Fibroblast of peridontal ligament (primary cell): Measurements from ENCODE around the gene ZFP64.
"Not testable (repeated sequence)": the region's sequence is repeated elsewhere in the genome, so short reads cannot be mapped to it uniquely, and the experiment has no call there.

ENCODE experiments used
- DNase-seq: peaks from one replicate; pipeline ENCODE4 v3.0.0-alpha.2; 2010; ENCODE audit errors: extremely low read depth

Gene ZFP64

GRCh38 chr20:52204136-52204535 lies 12.6 kb upstream of the ZFP64 start:
- no peak for DNase-seq

DNA sequence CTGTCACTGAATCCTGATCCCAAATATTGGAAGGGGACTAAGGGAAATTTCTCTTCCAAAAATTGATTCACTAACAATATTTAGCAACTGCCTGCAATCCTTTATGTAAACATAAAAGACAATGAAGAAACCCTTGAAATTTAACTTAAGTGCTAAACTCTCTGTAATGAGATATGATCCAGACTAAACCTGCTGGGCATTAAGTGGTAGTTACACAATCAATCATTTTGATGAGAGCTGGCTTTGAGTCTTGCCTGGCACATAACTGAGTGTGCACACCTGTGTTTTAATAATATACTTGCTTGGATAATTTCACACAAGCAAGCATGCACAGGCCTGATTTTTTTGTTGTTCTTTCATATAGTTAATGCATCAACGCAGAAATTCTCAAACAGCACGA lies 9.8 kb upstream of the ZFP64 start:
- DNase-seq, result no peak

- peak; percentile 27 for DNase-seq
These were observed 9.3 kb upstream of the ZFP64 start for GRCh38 chr20:52200870-52201269.

DNA sequence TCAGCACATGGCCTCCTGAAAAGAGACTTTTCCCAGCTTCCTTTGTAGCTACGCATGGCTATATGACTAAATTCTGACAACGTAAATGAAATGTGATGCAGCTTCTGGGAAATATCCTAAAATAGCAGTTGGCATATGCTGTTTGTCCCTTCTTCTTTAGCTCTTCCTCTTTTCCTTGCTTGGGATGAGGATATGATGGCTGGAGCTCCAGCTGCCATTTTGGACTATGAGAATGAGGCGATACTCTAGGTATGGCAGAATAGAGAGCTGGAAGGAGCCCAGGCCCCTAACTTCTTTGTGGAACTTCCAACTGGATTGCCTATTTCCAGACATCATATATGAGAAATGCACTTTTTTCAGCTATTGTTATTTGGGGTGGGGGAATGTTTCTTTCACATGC lies 5.3 kb upstream of the ZFP64 start:
- no peak for DNase-seq

GRCh38 chr20:52193886-52194545 lies 2.4 kb upstream of the ZFP64 start:
- DNase-seq, result no peak

GRCh38 chr20:52193133-52193532 lies 1.6 kb upstream of the ZFP64 start:
- DNase-seq, result no peak

DNA sequence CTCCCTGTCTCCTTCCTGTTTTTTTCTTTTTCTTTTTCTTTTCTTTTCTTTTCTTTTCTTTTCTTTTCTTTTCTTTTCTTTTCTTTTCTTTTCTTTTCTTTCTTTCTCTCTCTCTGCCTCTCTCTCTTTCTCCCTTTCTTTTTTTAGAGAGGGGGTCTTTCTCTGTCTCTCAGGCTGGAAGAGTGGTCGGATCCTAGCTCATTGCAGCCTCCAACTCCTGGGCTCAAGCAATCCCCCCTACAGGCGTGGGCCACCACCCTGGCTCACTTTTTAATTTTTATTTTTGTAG lies 1.1 kb upstream of the ZFP64 start:
- not testable (repeated sequence) for DNase-seq

GRCh38 chr20:52191916-52192718 lies 538 bp upstream of the ZFP64 start:
- peak; percentile 8 for DNase-seq

DNA sequence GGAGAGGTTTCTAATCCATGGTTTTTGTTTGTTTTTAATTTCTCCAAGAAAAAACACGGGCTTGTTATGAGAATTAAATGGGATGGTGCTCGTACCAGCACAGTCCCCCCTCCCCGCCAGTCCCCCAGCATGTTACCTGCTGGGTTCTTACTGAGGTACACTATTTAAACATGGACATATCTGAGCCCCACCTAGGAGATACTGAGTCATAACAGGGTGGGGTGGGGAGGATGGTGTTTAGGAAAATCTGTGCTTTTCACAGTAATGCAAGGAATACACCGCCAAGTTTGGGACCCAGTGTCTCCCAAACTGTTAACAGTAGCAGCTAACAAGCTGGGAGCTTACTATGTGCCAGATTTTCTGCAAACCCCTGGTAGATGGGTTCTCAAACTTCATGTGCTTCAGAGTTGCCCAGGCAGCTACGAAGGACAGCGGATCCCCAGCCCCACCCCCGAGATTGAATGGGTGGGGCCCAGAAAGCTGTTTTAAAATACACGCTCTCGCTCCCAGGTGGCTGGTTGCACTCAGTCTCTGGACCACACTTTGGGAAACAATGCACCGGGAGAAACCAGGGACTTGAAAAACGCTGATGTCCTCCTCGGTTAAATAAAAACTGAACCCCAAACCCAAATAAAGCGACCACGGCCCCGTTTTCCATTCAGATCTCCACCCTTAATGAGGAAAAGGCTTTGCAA lies 995 bp downstream of the ZFP64 start:
- peak; percentile 23 for DNase-seq

GRCh38 chr20:52181766-52182165 lies 9.8 kb downstream of the ZFP64 start:
- no peak for DNase-seq

- DNase-seq, result no peak
These were observed 11.3 kb downstream of the ZFP64 start for GRCh38 chr20:52180180-52180840.

DNA sequence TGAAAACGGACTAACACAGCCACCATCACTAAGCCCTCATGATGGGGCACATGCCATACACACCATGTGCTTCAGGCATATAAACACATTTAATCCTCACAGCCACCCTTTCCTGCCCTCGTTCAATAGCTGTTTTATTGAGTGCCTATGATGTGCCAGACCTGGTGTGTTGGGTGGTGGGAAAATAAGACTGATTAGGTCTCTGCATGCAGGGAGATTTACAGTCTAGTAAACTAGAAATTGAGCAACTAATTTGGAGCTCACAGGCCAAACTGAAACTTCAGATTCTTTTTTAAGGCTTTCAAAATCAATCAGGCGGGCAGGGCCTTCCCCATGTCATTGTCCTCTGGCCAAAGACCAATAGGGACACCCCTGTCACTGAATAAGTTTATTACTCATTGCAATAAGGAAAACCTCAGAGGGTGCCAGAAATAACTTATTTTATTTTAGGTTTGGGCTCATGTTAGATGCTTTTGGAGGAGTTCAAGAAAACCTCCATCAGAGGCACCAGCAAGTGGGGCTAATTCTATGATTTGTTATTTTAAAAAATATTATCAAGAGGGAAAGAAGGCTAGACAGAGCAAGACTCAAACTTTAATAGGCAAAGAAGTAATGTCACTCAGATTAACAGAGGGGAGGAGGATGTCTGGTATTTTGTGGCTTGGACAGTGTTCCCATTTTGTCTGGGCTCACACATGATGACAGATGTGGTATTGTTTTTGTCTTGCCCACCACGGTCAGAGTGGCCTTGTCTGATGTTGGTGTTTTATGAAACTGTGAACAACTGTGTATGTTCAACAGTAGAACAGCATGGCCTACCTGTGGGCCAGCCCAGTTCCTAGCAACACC lies 12.0 kb downstream of the ZFP64 start:
- DNase-seq, result no peak

DNA sequence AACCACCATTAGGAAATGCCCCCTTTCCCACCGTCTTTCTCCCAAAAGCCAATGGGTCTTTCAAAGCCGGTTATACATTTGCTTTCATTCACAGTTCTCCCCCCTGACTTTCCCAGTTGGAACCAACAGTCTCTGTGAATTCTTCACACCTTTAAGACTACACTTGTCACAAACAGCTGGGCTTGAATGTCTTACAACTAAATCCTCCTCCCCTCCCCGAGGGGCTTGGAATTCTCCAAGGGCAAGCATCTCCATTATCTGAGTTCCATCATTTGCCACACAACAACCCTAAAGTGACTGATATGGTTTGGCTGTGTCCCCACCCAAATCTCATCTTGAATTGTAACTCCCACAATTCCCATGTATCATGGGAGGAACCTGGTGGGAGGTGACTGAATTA lies 12.9 kb downstream of the ZFP64 start:
- DNase-seq, result no peak

GRCh38 chr20:52175840-52176239 lies 15.7 kb downstream of the ZFP64 start:
- no peak for DNase-seq

GRCh38 chr20:52172392-52173047 lies 19.1 kb downstream of the ZFP64 start:
- no peak for DNase-seq

GRCh38 chr20:52171025-52171424 lies 20.6 kb downstream of the ZFP64 start:
- DNase-seq, result no peak

DNA sequence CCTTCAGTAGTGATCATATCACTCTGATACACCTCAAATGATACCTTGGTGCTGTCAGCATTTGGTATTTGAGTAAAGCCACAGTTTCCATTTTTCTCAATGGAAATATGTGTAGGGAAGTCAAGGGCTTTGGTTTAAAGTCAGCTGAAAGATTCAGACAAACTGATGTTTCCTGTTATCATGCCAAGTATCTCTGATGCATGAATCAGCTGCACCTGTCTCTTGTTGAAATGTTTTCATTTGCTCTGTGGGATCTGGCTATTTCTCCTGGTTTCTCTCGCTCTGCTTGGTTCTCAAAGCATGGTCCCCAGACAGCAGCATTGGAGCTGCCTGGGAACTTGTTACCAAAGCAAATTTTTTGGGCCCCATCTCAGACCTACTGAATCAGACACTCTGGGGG lies 23.5 kb downstream of the ZFP64 start:
- DNase-seq, result no peak

- no peak for DNase-seq
These were observed 24.2 kb downstream of the ZFP64 start for GRCh38 chr20:52167232-52167840.

GRCh38 chr20:52166150-52166549 lies 25.4 kb downstream of the ZFP64 start:
- DNase-seq, result no peak

DNA sequence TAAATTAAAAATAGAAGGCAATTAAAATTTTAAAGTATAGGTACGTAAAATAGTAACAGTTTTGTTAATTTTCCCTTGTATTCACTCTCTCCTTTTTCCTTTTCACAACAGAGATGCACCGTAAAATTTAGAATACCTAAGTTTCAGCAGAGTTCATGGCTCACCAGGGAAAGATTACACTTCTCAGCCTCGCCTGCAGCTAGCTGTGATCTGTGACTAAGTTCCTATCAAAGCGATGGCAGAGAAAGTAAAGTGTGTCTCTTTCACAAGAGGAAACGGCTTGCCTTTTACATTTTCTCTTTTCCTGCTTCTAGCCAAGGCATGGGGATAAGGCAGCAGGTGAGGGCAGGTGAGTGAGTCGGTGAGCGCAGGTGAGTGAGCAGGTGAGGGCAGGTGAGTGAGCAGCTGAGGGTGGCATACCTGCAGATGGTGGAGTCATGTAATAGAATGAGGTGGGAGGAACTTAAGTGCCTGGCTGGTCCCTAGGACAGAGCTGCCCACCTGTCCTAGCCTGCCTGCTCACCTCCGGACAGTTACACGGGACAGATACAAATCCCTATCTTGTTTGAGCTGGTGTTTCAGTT lies 30.9 kb downstream of the ZFP64 start:
- no peak for DNase-seq
